Neural progenitor cell (in vitro differentiated cells): ENCODE results near the gene TRRAP. TPM values are rescaled to one million over a fixed set of nuclear protein-coding genes. Genes with fewer than 3 reads are reported as not detected.

Source experiments
- DNase-seq: peaks from one replicate; pipeline ENCODE4 v3.0.0-alpha.2; 2016; ENCODE audit warnings: low spot score
- H2AFZ ChIP-seq: fragments of 200-600 bp; sonication (generic); replicated peaks from 2 replicates; pipeline ENCODE4 v1.6.1; 2016; ENCODE audit warnings: antibody characterized with exemption
- H3F3A ChIP-seq: fragments of 200-600 bp; sonication (generic); 2 replicates; pipeline ENCODE4 v1.6.1; 2016; ENCODE audit warnings: antibody characterized with exemption, low read depth
- H3K27ac ChIP-seq: fragments of 200-600 bp; sonication (generic); 2 replicates; pipeline ENCODE4 v1.5.1; 2016; ENCODE audit warnings: mild to moderate bottlenecking
- H3K27me3 ChIP-seq: fragments of 200-600 bp; sonication (generic); 2 replicates; pipeline ENCODE4 v1.6.1; 2016; ENCODE audit warnings: mild to moderate bottlenecking, moderate library complexity
- H3K36me3 ChIP-seq: fragments of 200-600 bp; sonication (generic); 2 replicates; pipeline ENCODE4 v1.5.1; 2016
- H3K4me1 ChIP-seq: fragments of 200-600 bp; sonication (generic); 2 replicates; pipeline ENCODE4 v1.6.1; 2016; ENCODE audit warnings: mixed run types
- H3K4me2 ChIP-seq: fragments of 200-600 bp; sonication (generic); 2 replicates; pipeline ENCODE4 v1.6.1; 2016
- H3K4me3 ChIP-seq: fragments of 200-600 bp; sonication (generic); 2 replicates; pipeline ENCODE4 v1.5.1; 2016
- H3K79me2 ChIP-seq: fragments of 200-600 bp; sonication (generic); 2 replicates; pipeline ENCODE4 v1.6.1; 2016; ENCODE audit warnings: low read depth
- H3K9ac ChIP-seq: fragments of 200-600 bp; sonication (generic); 2 replicates; pipeline ENCODE4 v1.6.1; 2016
- H3K9me3 ChIP-seq: fragments of 200-600 bp; sonication (generic); 2 replicates; pipeline ENCODE4 v1.5.1; 2016; ENCODE audit warnings: low read depth
- H4K20me1 ChIP-seq: fragments of 200-600 bp; sonication (generic); 2 replicates; pipeline ENCODE4 v1.6.1; 2016; ENCODE audit warnings: low read depth
- H3K27ac Mint-ChIP-seq: 3 replicates; pipeline ENCODE4 v1.8.0; 2021; ENCODE audit warnings: mixed read lengths
- H3K27me3 Mint-ChIP-seq: 2 replicates; pipeline ENCODE4 v1.8.0; 2022; ENCODE audit warnings: low read depth, mild to moderate bottlenecking, inconsistent platforms, moderate library complexity, mixed read lengths; ENCODE audit not compliant: insufficient read depth
- H3K36me3 Mint-ChIP-seq: 3 replicates; pipeline ENCODE4 v1.8.0; 2021; ENCODE audit warnings: mixed read lengths
- H3K4me1 Mint-ChIP-seq: 3 replicates; pipeline ENCODE4 v1.8.0; 2021; ENCODE audit warnings: mixed read lengths
- H3K4me3 Mint-ChIP-seq: 3 replicates; pipeline ENCODE4 v1.8.0; 2021; ENCODE audit warnings: mild to moderate bottlenecking, moderate library complexity, mixed read lengths
- H3K9me3 Mint-ChIP-seq: 3 replicates; pipeline ENCODE4 v1.8.0; 2020; ENCODE audit warnings: mixed read lengths
- EZH2 ChIP-seq: fragments of 200-600 bp; sonication (generic); IDR thresholded peaks from 2 replicates; pipeline ENCODE4 v1.6.1; 2017; ENCODE audit warnings: antibody characterized with exemption, mild to moderate bottlenecking, moderate library complexity
- EZH2phosphoT487 ChIP-seq: fragments of 200-600 bp; sonication (generic); IDR thresholded peaks from 2 replicates; pipeline ENCODE4 v1.6.1; 2017; ENCODE audit warnings: antibody characterized with exemption
- microRNA-seq: library from miRNA; unstranded; fragments of <30 nt; microRNA quantifications from one replicate; pipeline ENCODE4, GENCODE V29; 2016
- small RNA-seq: library from RNA; depleted of rRNA; stranded (forward); fragments of <200 nt; gene quantifications from one replicate; pipeline ENCODE3, GENCODE V24; 2015
- total RNA-seq: library from RNA; depleted of rRNA; stranded (reverse); fragments of >200 nt; gene quantifications from 2 replicates; pipeline ENCODE4 v1.2.3, GENCODE V29; 2015; ENCODE audit warnings: low replicate concordance
- TF ChIP-seq, protein P1 (sequence below): fragments of 200-600 bp; sonication (generic); IDR thresholded peaks from 2 replicates; pipeline ENCODE4 v1.5.1; 2017; ENCODE audit warnings: antibody characterized with exemption, mild to moderate bottlenecking

The TRRAP gene
- total RNA-seq, 1 donor from 2014 or later, result 19.9 TPM

DNA sequence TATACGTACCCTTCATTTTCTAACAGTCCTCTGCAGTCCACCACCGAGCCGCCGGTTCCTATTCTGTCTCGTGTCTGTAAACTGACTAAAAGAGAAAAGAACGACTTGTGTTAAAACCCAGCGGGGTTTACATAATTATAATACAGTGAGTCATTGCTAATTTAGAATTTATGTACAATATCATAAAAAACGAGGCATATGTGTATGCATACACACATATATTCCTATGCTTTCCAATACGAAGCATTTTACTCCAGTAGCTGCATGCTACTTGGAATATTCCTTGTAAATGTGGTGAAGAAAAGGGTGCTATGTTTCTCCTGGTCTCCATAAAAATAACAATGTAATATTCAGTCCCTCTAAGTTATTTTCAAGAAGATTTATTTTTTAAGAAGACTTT lies 176.4 kb downstream of the TRRAP start:
- H3K36me3 Mint-ChIP-seq, result peaks cover 31% of the 10 kb centered on the region
- H3K4me1 Mint-ChIP-seq, result no peaks in the 10 kb centered on the region
- Histone ChIP-seq H3K4me3 (no peak overlapping the region), H3K27ac (no peak overlapping the region), H3K4me2 (no peak overlapping the region), H3F3A (no peaks in the 10 kb centered on the region), H3K36me3 (peaks cover 5% of the 10 kb centered on the region), H3K4me1 (no peaks in the 10 kb centered on the region), H3K27me3 (no peaks in the 10 kb centered on the region), H3K9ac (no peak overlapping the region), H2AFZ (no peak overlapping the region), H4K20me1 (no peaks in the 10 kb centered on the region), H3K9me3 (no peaks in the 10 kb centered on the region), H3K79me2 (no peaks in the 10 kb centered on the region)
- H3K27ac Mint-ChIP-seq, result no peak overlapping the region
- H3K9me3 Mint-ChIP-seq, result no peaks in the 10 kb centered on the region
- peaks cover 3% of the 10 kb centered on the region for H3K27me3 Mint-ChIP-seq
- DNase-seq, result no peak
- H3K4me3 Mint-ChIP-seq, result no peak overlapping the region
- TF ChIP-seq EZH2, result no peak
- TF ChIP-seq, protein P1, sequence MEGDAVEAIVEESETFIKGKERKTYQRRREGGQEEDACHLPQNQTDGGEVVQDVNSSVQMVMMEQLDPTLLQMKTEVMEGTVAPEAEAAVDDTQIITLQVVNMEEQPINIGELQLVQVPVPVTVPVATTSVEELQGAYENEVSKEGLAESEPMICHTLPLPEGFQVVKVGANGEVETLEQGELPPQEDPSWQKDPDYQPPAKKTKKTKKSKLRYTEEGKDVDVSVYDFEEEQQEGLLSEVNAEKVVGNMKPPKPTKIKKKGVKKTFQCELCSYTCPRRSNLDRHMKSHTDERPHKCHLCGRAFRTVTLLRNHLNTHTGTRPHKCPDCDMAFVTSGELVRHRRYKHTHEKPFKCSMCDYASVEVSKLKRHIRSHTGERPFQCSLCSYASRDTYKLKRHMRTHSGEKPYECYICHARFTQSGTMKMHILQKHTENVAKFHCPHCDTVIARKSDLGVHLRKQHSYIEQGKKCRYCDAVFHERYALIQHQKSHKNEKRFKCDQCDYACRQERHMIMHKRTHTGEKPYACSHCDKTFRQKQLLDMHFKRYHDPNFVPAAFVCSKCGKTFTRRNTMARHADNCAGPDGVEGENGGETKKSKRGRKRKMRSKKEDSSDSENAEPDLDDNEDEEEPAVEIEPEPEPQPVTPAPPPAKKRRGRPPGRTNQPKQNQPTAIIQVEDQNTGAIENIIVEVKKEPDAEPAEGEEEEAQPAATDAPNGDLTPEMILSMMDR, result no peak
- no peak for TF ChIP-seq EZH2phosphoT487

DNA sequence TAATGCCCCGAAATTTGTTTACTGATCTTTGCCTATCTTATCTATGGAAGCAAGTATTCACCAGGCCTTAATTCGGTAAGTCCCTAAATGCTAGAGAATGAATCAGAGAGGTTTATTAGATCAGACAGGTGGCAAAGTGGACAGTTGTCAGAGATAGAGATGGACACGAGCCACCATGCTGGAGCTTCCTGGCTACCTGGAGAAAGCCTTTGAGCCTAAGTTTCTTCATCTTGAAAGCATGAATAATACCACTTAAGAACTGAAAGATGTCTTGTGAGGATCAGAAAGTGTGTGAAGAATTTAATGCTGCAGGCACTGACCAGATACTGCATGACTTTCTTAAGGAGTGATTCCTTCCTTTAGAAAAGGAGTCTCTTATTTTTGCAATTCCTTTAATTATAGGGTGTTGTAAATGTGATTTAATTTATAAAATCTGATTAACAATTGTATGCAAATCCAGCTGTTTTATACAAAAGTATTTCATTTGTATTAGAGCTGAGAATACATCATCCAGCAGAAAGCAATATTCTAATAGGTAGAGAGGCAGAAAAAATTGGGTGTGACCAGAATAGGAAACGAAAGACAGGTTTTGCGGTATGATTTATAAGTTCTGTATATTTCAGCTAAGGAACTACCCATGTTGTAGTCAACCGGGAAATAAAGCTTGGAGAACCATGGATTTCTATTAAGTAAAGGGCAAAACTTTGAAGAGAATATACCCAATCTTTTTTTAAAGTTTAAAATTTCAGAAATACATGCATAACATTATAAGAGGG lies 182.9 kb downstream of the TRRAP start:
- H3K79me2 ChIP-seq, result peaks cover 38% of the 10 kb centered on the region
- H3K4me1 Mint-ChIP-seq, result no peaks in the 10 kb centered on the region
- no peaks in the 10 kb centered on the region for H3K27me3 ChIP-seq
- no peak overlapping the region for H3K4me3 Mint-ChIP-seq
- H4K20me1 ChIP-seq, result peaks cover 17% of the 10 kb centered on the region
- no peak overlapping the region for H3K9ac ChIP-seq
- DNase-seq, result no peak
- H3K9me3 ChIP-seq, result no peaks in the 10 kb centered on the region
- no peak overlapping the region for H3K27ac Mint-ChIP-seq
- peaks cover 3% of the 10 kb centered on the region for H3K27me3 Mint-ChIP-seq
- H3K36me3 ChIP-seq, result no peaks in the 10 kb centered on the region
- TF ChIP-seq EZH2phosphoT487 (no peak), EZH2 (no peak)
- TF ChIP-seq, protein P1, result no peak
- no peak overlapping the region for H3K27ac ChIP-seq
- H3K36me3 Mint-ChIP-seq, result peaks cover 12% of the 10 kb centered on the region
- H3K4me2 ChIP-seq, result no peak overlapping the region
- no peaks in the 10 kb centered on the region for H3K9me3 Mint-ChIP-seq
- no peaks in the 10 kb centered on the region for H3F3A ChIP-seq
- H3K4me1 ChIP-seq, result no peaks in the 10 kb centered on the region
- H2AFZ ChIP-seq, result no peak overlapping the region
- H3K4me3 ChIP-seq, result no peak overlapping the region

Small RNAs within 50 kb of the gene (microRNA-seq; reads per million reads assigned to microRNA genes)
- gene MIR3609, result 2.4 reads per million, percentile 9 among the genes with 10 or more reads in this experiment

Small RNAs within 50 kb of the gene (small RNA-seq; reads per million reads assigned to genes)
- gene MIR3609, result 477 reads per million, percentile 99 among the genes with 10 or more reads in this experiment

Other genes starting within 250 kb of the TRRAP start
- 1.0 and 2.3 TPM in 2 replicates for gene TMEM130, start 8.5 kb upstream of the TRRAP start, total RNA-seq